ENCODE measurements around the gene OASL. TPM values are rescaled to one million over a fixed set of nuclear protein-coding genes. Genes with fewer than 3 reads are reported as not detected.

OASL gene
- total and polyA plus RNA-seq, 2 of the 4 experiments (the other 2 are of a cell fraction): under 0.01 to 0.05 TPM

DNA sequence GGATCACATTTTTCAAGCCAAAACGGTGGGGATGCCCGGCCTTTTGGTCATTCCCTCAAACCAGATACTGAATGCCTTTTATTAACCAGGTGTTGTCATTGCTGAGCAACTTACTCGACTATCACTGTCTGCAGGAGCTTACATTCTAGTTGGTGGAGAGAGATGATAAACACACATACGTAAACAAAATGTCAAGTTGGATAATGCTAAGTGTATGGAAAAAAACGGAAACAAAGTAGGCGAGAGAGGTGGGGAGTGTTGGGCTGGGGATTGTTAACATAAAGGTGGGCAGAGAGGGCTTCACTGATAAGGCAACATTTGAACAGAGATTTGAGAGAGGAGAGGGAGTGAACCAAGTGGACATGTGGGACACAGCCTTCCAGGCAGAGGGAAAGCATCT lies 27.2 kb downstream of the OASL start:
- DNase-seq (no peak), ATAC-seq (ENCODE audit: low read depth) (no peak)
- no peak overlapping the region for H3K4me2 ChIP-seq (ENCODE audit: low read depth, low read length)
- dilution Hi-C loops (cut with HindIII; ENCODE audit: low sequenced_read_pairs, unreplicated experiment) (no loop called here), intact Hi-C loops (cut with micrococcal nuclease) (loop anchor here (5.0 kb wide), 1 partner anchor 430 kb away; the partner anchor contains the start of gene POP5), in situ Hi-C loops (cut with MboI; ENCODE audit: low sequenced_read_pairs) (no loop called here)
- H3K4ac ChIP-seq (ENCODE audit: low read depth, low read length): no peak overlapping the region
- H3K27me3 ChIP-seq (ENCODE audit: control insufficient read depth, insufficient read depth, low read length): no peaks in the 10 kb centered on the region
- H3K9me1 ChIP-seq (ENCODE audit: insufficient read depth, low read length): 0 out of 2 replicates have a peak, but pooled peaks cover 6% of the 10 kb centered on the region
- H4K8ac ChIP-seq (ENCODE audit: low read depth in 2 of 2, low read length in 2 of 2): no peak overlapping the region
- no peak overlapping the region for H2BK20ac ChIP-seq (ENCODE audit: low read depth, low read length)
- no peak overlapping the region for H3K14ac ChIP-seq (replicated peaks; ENCODE audit: low read depth, low read length)
- H3K56ac ChIP-seq (ENCODE audit: extremely low read depth, insufficient read depth, low read length): no peak overlapping the region
- no peaks in the 10 kb centered on the region for H3K9me3 ChIP-seq (ENCODE audit: control insufficient read depth, insufficient read depth, low read length)
- no peak for TF ChIP-seq FOS (IDR thresholded peaks at IDR 0.05; ENCODE audit: low read depth, low read length)
- no peak for TF ChIP-seq MAFK (IDR thresholded peaks at IDR 0.05; ENCODE audit: low read depth, low read length)
- TF ChIP-seq CTCF (conservative IDR thresholded peaks at IDR 0.05; ENCODE audit: low read depth, low read length): no peak
- TF ChIP-seq ELK1 (IDR thresholded peaks at IDR 0.05; ENCODE audit: borderline replicate concordance, low read depth, low read length): no peak
- no peak for TF ChIP-seq CHD1 (IDR thresholded peaks at IDR 0.05; ENCODE audit: low read depth, low read length)
- TF ChIP-seq RAD21 (IDR thresholded peaks at IDR 0.05; ENCODE audit: low read length): no peak
- no peak for TF ChIP-seq RFX5 (IDR thresholded peaks at IDR 0.05; ENCODE audit: low read depth, low read length)
- no peak for TF ChIP-seq BHLHE40 (IDR thresholded peaks at IDR 0.05; ENCODE audit: low read depth, low read length)
- no peak for TF ChIP-seq RCOR1 (IDR thresholded peaks at IDR 0.05; ENCODE audit: insufficient replicate concordance, low read length)
- no peak for TF ChIP-seq MXI1 (IDR thresholded peaks at IDR 0.05; ENCODE audit: borderline replicate concordance, low read depth, low read length)
- TF ChIP-seq NFE2L2 (IDR thresholded peaks at IDR 0.05; ENCODE audit: low read depth, low read length): no peak
- TF ChIP-seq, protein P1, sequence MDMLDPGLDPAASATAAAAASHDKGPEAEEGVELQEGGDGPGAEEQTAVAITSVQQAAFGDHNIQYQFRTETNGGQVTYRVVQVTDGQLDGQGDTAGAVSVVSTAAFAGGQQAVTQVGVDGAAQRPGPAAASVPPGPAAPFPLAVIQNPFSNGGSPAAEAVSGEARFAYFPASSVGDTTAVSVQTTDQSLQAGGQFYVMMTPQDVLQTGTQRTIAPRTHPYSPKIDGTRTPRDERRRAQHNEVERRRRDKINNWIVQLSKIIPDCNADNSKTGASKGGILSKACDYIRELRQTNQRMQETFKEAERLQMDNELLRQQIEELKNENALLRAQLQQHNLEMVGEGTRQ (IDR thresholded peaks at IDR 0.05; ENCODE audit: low read depth, low read length): no peak
- TF ChIP-seq CEBPB (IDR thresholded peaks at IDR 0.05; ENCODE audit: low read depth, low read length): no peak
- TF ChIP-seq POLR2A (IDR thresholded peaks at IDR 0.05; ENCODE audit: low read depth, low read length): no peak
- no peak for TF ChIP-seq SMC3 (IDR thresholded peaks at IDR 0.05; ENCODE audit: low read depth, low read length)
- TF ChIP-seq MAZ (IDR thresholded peaks at IDR 0.05; ENCODE audit: borderline replicate concordance, low read depth, low read length): no peak
- no peak overlapping the region for H3K9ac ChIP-seq (ENCODE audit: low read depth, low read length)
- no peak overlapping the region for H2BK15ac ChIP-seq (ENCODE audit: low read depth, low read length)
- peaks cover 25% of the 10 kb centered on the region for H3K36me3 ChIP-seq (ENCODE audit: control insufficient read depth, insufficient read depth, low read length)
- no peak overlapping the region for H2BK5ac ChIP-seq (ENCODE audit: low read depth, low read length, poor library complexity, severe bottlenecking)
- peaks cover 12 to 15% of the 10 kb centered on the region in 2 experiments for H3K79me1 ChIP-seq (ENCODE audit: low read depth in 1 of 2, low read length in 2 of 2)
- no peak overlapping the region for H3K23ac ChIP-seq (ENCODE audit: low read depth, low read length)
- H4K91ac ChIP-seq (ENCODE audit: insufficient read depth, low read depth, low read length): no peak overlapping the region
- H2BK120ac ChIP-seq (ENCODE audit: low read depth, low read length): no peak overlapping the region
- CTCF ChIA-PET: no interaction called here
- no peak overlapping the region for H2AFZ ChIP-seq (replicated peaks; ENCODE audit: low read length, poor library complexity)
- POLR2A ChIA-PET (ENCODE audit: unreplicated experiment): no interaction called here
- no peaks in the 10 kb centered on the region for H4K20me1 ChIP-seq (ENCODE audit: insufficient read depth, low read length)
- no peak overlapping the region for H3K4me3 ChIP-seq (ENCODE audit: insufficient read depth, low read depth, low read length)
- H3K18ac ChIP-seq (ENCODE audit: low read depth, low read length): no peak overlapping the region
- BruUV-seq (replicated peaks): no TSS peak
- H4K5ac ChIP-seq (ENCODE audit: low read depth, low read length): no peak overlapping the region
- H2AK5ac ChIP-seq (ENCODE audit: low read depth, low read length): no peak overlapping the region
- H3K4me1 ChIP-seq (ENCODE audit: control insufficient read depth, insufficient read depth, low read length): no peaks in the 10 kb centered on the region
- 81% methylated on average over 3 of the region's 6 CpGs; no CpG with 5 or more reads in 1 of the 2 experiments for WGBS, 2 experiments (ENCODE audit: extremely low coverage in 2 of 2, insufficient read length in 1 of 2)
- H3K27ac ChIP-seq (ENCODE audit: insufficient read depth, low read length): no peak overlapping the region
- H2AK9ac ChIP-seq (replicated peaks; ENCODE audit: low read depth, low read length, poor library complexity): no peak overlapping the region

Measured in IMR-90 (cell line).